ENCODE results near the gene GP9.

DNA sequence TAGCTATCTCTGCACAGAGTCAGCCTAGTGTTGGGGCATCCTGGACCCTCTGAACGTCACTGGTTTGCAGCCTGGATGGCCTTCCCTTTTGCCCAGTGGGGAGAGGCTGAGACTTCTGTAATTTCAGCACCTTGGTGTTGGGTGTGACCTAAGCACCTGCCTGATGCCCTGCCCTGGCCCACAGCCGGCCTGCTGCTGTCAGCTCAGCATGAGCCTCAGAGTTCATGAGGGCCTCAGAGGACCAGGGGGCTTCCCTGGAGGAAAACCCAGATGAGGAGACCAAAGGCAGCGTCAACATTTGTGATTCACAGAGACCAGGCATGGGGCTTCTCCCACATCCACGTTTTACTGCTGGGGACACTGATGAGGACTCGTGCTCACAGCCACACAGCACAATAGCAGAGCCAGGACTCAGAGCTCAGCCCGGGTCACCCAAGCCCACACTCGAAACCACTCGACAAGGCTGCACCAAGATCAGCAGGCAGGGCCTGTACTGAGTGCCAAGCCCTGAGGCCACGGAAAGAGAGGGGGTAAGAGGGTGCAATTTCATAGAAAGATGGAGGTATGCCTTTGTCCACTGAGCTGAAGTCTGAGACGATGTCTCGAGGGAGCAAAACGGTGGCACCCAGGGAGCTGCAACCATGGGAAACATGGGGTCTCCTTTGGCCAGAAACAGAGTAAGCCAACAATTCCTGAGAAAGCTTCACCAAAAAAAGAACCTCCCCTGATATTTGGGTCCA, 9.9 kb upstream of the GP9 start:
- TF ChIP-seq, protein P1, sequence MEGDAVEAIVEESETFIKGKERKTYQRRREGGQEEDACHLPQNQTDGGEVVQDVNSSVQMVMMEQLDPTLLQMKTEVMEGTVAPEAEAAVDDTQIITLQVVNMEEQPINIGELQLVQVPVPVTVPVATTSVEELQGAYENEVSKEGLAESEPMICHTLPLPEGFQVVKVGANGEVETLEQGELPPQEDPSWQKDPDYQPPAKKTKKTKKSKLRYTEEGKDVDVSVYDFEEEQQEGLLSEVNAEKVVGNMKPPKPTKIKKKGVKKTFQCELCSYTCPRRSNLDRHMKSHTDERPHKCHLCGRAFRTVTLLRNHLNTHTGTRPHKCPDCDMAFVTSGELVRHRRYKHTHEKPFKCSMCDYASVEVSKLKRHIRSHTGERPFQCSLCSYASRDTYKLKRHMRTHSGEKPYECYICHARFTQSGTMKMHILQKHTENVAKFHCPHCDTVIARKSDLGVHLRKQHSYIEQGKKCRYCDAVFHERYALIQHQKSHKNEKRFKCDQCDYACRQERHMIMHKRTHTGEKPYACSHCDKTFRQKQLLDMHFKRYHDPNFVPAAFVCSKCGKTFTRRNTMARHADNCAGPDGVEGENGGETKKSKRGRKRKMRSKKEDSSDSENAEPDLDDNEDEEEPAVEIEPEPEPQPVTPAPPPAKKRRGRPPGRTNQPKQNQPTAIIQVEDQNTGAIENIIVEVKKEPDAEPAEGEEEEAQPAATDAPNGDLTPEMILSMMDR (IDR thresholded peaks at IDR 0.05; ENCODE audit: low read depth, low read length): no peak
- no peak for TF ChIP-seq EZH2phosphoT487 (IDR thresholded peaks at IDR 0.05; ENCODE audit: low read depth)

All from OCI-LY3 (cell line).